ENCODE measurements around the gene FBXW8.

FBXW8 gene

GRCh38 chr12:116887244-116887643 is 23.5 kb upstream of the FBXW8 start:
- no peak for DNase-seq

DNA sequence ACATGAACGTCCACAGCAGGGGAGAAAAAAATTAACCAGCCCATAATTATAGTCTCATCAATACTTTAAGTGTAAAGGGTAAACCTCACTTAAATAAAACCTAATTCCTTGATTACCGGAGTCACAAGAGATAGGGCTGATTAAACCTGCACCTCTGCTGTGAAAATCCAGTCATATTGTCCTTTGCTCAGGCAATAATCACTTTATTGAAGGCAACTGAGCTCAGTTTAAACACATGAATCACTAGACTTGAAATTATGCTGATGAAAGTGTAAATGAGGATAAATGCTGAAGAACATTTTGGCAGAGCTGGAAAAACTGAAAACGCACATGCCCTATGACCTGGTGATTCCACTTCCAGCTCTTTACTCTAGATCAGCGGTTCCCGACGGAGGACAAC is 22.9 kb upstream of the FBXW8 start:
- DNase-seq, result no peak

- no peak for DNase-seq
Measured at GRCh38 chr12:116890330-116890729, 20.4 kb upstream of the FBXW8 start.

- no peak for DNase-seq
Measured at GRCh38 chr12:116891019-116891418, 19.7 kb upstream of the FBXW8 start.

DNA sequence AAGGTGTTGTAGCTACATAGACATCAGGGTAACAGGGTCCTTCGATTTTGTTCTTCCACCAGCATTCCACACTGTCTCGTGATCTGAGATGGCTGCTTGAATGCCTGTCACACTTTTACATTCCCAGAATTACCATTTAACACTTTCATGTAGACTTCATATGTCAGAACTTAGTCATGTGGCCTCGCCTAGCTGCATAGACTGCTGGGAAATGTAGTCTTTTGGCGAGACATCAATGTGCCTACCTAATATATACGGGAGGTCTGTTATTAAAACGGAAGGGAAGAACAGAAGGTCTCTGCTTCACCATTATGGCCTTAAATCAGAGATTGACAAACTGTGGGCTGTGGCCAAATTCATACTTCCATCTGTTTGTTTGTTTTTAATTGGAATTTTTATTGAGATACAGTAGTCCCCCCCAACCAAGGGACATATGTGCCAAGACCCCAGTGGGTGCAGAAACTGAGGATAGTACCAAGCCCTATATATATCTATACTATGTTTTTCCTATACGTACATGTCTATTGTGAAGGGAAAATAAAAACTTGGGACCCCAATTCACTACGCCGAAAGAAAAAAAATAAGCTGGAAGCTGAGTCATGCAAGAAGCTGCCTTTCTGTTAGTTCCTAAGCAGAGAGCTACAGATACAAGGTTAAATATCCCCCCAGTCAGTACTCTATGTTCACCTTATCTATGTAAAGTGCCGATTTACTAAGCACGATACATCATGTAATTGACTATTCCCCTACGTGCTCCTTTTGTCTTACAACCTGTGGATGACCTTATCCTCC is 18.2 kb upstream of the FBXW8 start:
- no peak for DNase-seq

GRCh38 chr12:116894913-116895312 is 15.8 kb upstream of the FBXW8 start:
- no peak for DNase-seq

DNA sequence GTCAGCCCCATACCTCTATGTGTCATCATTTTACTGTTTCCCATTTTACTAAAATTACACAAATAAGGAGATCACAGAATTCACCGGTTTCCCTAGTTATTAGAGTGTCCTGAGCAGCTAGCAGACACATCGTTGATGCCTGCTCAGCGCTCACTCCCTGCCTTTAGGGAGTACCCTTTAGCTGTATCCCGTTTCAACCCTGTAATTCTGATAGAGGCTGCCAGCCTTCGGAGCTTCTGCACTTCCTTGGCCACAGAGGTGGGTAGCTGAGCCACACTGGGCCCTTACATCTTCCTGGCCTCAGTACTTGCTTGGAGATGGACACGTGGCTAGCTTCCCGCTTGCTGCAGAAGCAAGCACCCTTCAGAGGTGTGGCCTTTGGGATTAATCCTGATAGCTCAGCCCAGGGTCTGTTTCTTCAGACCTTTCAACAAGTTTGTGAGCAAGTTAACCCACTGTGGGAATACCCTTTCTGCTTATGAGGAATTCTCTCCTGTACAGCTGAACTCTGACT is 14.3 kb upstream of the FBXW8 start:
- no peak for DNase-seq

- DNase-seq, result no peak
Measured at GRCh38 chr12:116897476-116897875, 13.3 kb upstream of the FBXW8 start.

DNA sequence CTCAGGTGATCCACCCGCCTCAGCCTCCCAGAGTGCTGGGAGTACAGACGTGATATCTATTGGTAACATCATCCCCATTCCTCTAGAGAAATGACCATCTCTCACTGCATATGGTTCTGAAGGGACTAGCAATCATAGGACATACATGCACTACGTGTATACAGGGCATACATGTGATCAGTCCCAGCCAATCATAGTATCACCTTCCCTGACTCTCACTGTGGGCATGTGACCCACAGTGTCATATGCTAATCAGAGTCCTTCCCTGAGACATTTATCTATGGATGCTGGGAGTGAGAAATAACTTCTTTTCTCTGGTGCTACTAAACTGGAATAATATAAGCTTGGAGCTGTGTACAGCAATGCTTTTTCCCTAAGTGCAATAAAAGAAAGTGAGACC is 12.1 kb upstream of the FBXW8 start:
- DNase-seq, result no peak

GRCh38 chr12:116901612-116902011 is 9.1 kb upstream of the FBXW8 start:
- no peak for DNase-seq

DNA sequence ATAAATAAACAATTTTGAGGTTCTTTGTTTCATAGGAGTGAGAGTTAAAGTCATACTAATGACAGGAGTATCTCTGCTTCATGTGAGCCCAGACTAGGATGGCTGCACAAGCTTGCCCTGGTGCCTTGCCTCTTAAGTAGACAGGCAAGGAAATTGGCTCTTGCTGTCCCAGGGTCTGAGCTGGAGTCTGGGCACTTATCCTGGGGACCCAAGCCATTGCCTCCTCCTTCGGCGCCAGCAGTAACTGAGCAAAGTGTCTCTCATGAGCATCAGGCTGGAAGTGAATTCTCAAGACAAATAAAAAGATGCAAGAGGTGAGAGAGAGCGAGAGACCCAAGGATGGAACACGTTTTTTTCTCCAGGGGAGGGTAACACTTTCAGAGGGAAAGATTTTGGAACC is 6.9 kb upstream of the FBXW8 start:
- no peak for DNase-seq

- DNase-seq, result no peak
Measured at GRCh38 chr12:116906285-116906684, 4.5 kb upstream of the FBXW8 start.

DNA sequence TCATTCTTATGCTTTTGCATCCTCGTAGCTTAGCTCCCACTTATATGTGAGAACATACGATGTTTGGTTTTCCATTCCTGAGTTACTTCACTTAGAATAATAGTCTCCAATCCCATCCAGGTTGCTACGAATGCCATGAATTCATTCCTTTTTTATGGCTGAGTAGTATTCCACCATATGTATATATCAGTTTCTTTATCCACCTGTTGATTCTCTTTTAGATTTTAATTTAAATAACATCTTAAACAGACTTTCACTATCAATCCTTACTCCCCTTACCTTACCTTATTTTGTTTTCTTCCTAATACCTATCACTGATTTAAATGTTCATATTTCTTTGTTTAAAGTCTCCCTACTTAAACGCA is 488 bp upstream of the FBXW8 start:
- no peak for DNase-seq

GRCh38 chr12:116915326-116915725 is 4.6 kb downstream of the FBXW8 start:
- DNase-seq, result no peak

- no peak for DNase-seq
Measured at GRCh38 chr12:116916122-116916521, 5.4 kb downstream of the FBXW8 start.

DNA sequence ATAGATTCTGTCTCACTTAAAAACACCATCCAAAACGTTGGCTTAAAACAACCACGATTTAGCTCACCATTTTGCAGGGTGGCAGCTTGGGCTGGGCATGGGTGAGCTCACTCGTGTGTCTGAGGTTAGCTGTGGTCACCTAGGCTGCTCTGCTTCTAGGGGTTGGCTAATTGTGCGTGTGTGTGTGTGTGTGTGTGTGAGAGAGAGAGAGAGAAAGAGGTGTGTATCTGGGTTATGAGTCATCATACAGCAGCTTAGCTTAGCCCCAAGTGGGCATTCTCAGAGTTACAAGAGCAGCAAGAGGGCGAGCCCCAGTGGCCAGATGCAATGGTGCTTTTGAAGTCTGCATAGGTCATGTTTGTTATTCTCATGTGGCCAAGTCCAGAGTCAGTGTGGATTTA is 6.0 kb downstream of the FBXW8 start:
- peak; percentile 57 for DNase-seq

- no peak for DNase-seq
Measured at GRCh38 chr12:116918464-116918863, 7.7 kb downstream of the FBXW8 start.

DNA sequence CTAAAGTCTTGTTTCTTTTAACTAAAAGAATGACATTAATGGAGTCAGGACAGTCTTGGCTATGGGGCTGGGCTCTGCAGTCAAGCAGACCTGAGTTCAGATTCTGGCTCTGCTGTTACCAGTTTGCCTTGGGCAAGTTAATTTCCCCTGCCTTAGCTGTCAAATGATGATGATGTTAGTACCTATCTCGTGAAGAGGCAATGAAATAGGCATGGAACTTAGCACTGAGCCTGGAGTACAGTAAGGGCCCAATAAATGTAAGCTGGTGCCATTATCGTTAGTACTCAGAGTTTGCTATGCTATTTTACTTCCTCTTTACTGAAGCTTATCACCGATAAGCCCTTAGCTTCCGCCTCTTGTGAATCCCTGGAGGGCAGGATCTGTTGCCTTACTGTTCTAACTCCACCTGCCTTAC is 8.5 kb downstream of the FBXW8 start:
- DNase-seq, result no peak

- no peak for DNase-seq
Measured at GRCh38 chr12:116919706-116920485, 9.1 kb downstream of the FBXW8 start.

DNA sequence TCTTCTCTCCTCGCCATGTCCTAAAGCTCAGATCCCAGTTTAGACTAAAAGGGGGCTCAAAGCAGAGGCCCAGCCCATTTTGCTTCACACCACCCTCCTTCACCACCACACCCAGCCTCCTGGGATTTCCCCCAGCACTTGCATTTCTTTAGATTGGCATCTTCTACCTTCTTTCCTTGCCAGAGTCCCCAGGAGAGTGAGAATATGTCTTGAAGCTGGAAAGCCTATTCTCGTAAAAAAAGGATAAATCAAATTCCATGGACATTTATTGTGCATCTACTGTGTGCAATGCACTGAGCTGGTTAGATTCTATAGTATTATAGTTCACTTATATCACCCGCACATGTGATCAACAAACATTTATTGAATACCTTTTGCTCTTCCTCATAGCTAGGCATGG is 10.2 kb downstream of the FBXW8 start:
- DNase-seq, result no peak

DNA sequence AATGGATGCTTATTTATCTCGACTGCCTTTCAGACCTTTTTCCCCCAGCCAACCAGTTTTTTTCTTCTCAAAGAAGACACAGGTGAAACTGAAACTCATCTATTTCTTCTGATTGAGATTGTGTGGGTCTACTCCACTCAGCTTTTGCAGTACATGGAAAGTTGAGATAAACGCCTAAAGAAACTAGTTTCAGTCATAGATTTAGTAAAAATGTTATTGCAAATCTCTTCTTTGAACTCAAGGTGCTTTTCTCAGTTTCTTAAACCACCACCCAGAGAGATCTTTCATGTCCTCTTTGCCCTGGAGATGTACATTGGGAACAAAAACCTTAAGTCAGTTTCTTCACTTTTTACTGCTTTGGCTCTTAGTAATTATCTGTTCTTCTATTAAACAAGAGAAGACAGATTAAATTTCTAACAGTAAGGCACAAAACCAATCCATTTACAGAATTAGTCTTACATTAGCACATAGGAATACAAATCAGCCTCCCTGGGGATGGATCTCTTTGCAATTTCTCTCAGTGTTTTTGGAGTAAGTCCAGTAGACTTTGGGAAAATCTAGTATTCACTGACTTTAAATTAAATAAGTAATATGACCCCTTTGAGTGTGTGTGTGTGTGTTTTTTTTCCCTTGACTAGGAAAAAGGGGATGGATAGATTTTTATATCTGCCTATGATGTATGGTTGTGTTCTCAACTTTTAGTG is 11.6 kb downstream of the FBXW8 start:
- DNase-seq, result no peak

- DNase-seq, result peak; percentile 30
Measured at GRCh38 chr12:116924558-116925453, 14.1 kb downstream of the FBXW8 start.
